ENCODE results near the gene KIF14.

The KIF14 gene

GRCh38 chr1:200505257-200505656 lies 115.3 kb downstream of the KIF14 start:
- no peaks in the 10 kb centered on the region for H3K9me3 ChIP-seq (ENCODE audit: severe bottlenecking)
- H3K4me3 ChIP-seq (ENCODE audit: low read depth, low read length), result no peak overlapping the region
- H3K27ac ChIP-seq, result no peak overlapping the region
- H3K27me3 ChIP-seq (ENCODE audit: insufficient read depth, low read depth, severe bottlenecking), result no peaks in the 10 kb centered on the region
- DNase-seq, result no peak
- no peaks in the 10 kb centered on the region for H3K36me3 ChIP-seq
- TF ChIP-seq CTCF (IDR thresholded peaks at IDR 0.05; ENCODE audit: low read depth, low read length), result no peak
